Mucosa of rectum (tissue), 2 donors: ENCODE measurements around the gene SLC6A3.
A peak's percentile ranks its signal among the peaks of the same experiment; 100 is the strongest.

ENCODE experiments used
- H3K27ac ChIP-seq, 2 donors: one replicate each; pipeline ENCODE4 v1.7.0; 2013; ENCODE audit warnings: inconsistent platforms in 2 of 2, low read depth in 2 of 2, low read length in 2 of 2
- H3K27me3 ChIP-seq, 2 donors: one replicate each; pipeline ENCODE4 v1.7.0; 2013; ENCODE audit warnings: low read length in 2 of 2; ENCODE audit not compliant: control insufficient read depth in 2 of 2, insufficient read depth in 2 of 2
- H3K36me3 ChIP-seq, 2 donors: one replicate each; pipeline ENCODE4 v1.7.0; 2013; ENCODE audit warnings: low read length in 2 of 2; ENCODE audit not compliant: control insufficient read depth in 2 of 2, insufficient read depth in 2 of 2
- H3K4me1 ChIP-seq, 2 donors: one replicate each; pipeline ENCODE4 v1.7.0; 2013; ENCODE audit warnings: low read length in 2 of 2, mild to moderate bottlenecking in 1 of 2; ENCODE audit not compliant: control insufficient read depth in 2 of 2, insufficient read depth in 2 of 2
- H3K4me3 ChIP-seq, 2 donors: one replicate each; pipeline ENCODE4 v1.7.0; 2013; ENCODE audit warnings: low read length in 2 of 2
- H3K9ac ChIP-seq, 2 donors: one replicate each; pipeline ENCODE4 v1.7.0; 2013; ENCODE audit warnings: low read length in 2 of 2, low read depth in 1 of 2, mild to moderate bottlenecking in 1 of 2
- H3K9me3 ChIP-seq, 2 donors: one replicate each; pipeline ENCODE4 v1.7.0; 2013; ENCODE audit warnings: low read length in 2 of 2; ENCODE audit not compliant: control insufficient read depth in 2 of 2
- donor health status: healthy.
- donor health status: Normal muscosa, but diverticular disease.

SLC6A3 gene

DNA sequence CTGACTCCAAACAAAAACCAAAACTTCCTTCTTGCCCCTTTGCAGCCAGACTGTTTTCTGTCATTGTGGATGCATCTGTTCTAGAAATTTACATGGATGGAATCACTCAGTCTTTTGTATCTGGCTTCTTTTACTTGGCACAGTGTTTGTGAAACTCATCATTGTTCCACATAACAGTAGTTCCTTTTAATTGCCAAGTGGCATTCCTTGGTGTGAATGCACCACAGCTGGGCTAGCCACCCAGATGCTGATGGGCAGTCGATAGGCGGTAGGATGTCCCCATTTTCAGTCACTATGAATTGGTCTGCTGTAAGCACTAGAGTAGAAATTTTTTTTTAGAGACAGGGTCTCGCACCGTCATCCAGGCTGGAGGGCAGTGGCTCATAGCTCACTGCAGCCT lies 94.1 kb downstream of the SLC6A3 start:
- no peaks in the 10 kb centered on the region for H3K9me3 ChIP-seq
- no peak overlapping the region for H3K9ac ChIP-seq
- H3K27ac ChIP-seq: no peak overlapping the region

DNA sequence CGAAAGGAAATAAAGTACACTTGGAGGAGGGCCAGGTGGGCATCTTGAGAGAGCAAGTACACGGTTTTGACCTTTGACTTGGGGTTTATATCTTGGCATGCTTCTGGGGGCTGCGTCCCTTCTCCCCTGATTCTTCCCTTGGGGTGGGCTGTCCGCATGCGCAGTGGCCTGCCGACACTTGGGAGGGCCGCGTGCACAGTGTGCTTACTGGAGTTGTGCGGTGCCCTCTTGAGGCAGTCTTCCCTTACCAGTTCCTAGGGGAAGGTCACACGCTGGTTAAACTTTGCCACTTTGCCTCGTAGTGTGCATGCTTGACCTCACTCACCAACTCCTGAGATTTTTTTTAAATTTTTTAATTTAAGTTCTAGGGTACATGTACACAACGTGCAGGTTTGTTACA lies 96.0 kb downstream of the SLC6A3 start:
- H3K9ac ChIP-seq: no peak overlapping the region
- no peaks in the 10 kb centered on the region for H3K27me3 ChIP-seq
- H3K36me3 ChIP-seq: no peaks in the 10 kb centered on the region
- H3K4me1 ChIP-seq: peaks cover 7% of the 10 kb centered on the region in 2 donors
- H3K27ac ChIP-seq: no peak overlapping the region
- H3K4me3 ChIP-seq: no peak overlapping the region
- no peaks in the 10 kb centered on the region for H3K9me3 ChIP-seq

More for the DNA sequence above, 94.1 kb downstream of the SLC6A3 start:
- Histone ChIP-seq H3K36me3 (no peaks in the 10 kb centered on the region), H3K27me3 (peaks cover 0 to 2% of the 10 kb centered on the region in 2 donors), H3K4me1 (no peaks in the 10 kb centered on the region), H3K4me3 (no peak overlapping the region)

DNA sequence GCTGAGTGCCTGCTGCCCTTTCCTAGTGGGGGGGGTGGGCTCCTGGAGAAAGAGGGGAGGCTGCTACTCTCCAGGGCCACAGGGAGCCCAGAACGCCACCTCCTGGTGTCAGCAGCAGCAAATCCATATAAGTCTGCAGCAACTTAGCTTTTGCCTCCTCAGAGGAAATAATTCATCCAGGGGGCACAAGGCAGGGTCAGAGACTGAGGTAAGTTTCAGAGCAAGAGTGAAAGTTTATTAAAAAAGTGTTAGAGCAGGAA lies 96.3 kb downstream of the SLC6A3 start:
- no peaks in the 10 kb centered on the region for H3K9me3 ChIP-seq
- H3K4me3 ChIP-seq: no peak overlapping the region
- H3K9ac ChIP-seq: no peak overlapping the region
- no peaks in the 10 kb centered on the region for H3K36me3 ChIP-seq
- no peaks in the 10 kb centered on the region for H3K27me3 ChIP-seq
- H3K4me1 ChIP-seq: peaks cover 9 to 10% of the 10 kb centered on the region in 2 donors
- H3K27ac ChIP-seq: no peak overlapping the region

DNA sequence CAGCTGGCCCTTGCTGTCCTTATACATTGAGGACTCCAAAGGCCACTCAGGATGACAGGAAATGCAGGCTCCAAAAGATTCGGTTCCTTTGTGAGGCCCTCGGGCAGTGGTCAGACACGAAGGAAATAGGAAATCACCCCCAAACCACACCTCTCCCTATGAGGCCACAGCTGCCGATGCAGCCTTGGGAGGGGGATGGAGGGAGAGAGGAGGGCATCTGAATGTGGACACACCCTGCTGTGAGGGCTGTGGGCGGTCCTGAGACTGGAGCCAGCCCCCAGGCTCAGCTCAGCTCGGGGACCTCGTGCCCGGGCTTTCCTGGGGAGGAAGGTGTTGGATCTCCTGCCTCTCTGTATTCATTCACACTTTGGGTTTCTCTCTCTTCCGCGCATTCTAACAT lies 97.7 kb downstream of the SLC6A3 start:
- no peaks in the 10 kb centered on the region for H3K27me3 ChIP-seq
- H3K27ac ChIP-seq: no peak overlapping the region
- H3K36me3 ChIP-seq: peaks cover 0 to 6% of the 10 kb centered on the region in 2 donors
- peaks cover 12 to 18% of the 10 kb centered on the region in 2 donors for H3K4me1 ChIP-seq
- no peak overlapping the region for H3K9ac ChIP-seq
- no peaks in the 10 kb centered on the region for H3K9me3 ChIP-seq
- no peak overlapping the region for H3K4me3 ChIP-seq

DNA sequence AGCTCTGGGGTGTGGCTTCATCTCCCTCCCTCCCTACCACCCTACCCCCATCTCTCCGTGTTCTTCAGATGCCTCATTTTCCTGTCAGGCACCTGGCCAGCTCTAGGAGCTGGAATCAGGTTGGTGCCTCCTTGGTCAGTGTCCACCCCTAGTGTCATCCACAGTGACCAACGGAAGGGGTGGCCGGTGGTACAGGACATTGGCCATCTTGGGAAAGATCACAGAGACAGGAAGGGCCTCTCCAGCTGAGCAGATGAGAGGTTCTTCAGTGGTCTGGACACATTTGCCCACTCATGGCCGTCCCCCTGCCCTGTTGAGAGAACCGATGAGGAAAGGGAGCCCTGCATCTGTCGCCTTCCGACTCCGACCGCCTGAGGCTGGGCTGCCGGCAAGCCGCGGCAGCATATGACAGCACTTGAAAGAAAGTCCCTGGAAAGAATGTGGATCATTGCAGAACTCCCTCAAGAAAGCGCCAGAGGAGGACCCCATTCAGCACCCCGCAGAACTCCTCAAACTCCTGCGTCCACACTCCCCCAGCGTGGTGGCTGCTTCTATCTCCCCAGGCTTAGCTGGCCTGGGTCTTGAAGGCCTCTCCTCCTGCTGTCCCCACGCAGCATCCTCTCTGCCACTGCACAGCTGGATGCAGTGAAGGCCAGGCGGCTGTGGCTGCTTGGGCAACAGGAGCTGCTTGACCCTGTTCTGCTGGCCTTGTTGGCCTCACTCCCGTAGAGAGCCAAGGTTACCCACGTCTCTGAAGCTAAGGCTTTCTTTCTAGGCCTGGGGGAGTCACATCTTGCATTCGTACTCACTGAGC lies 98.4 kb downstream of the SLC6A3 start:
- H3K27me3 ChIP-seq: no peaks in the 10 kb centered on the region
- no peaks in the 10 kb centered on the region for H3K9me3 ChIP-seq
- peaks cover 3 to 12% of the 10 kb centered on the region in 2 donors for H3K36me3 ChIP-seq
- H3K27ac ChIP-seq: no peak overlapping the region
- peaks cover 12 to 18% of the 10 kb centered on the region in 2 donors for H3K4me1 ChIP-seq
- H3K9ac ChIP-seq: no peak overlapping the region
- H3K4me3 ChIP-seq: no peak overlapping the region

DNA sequence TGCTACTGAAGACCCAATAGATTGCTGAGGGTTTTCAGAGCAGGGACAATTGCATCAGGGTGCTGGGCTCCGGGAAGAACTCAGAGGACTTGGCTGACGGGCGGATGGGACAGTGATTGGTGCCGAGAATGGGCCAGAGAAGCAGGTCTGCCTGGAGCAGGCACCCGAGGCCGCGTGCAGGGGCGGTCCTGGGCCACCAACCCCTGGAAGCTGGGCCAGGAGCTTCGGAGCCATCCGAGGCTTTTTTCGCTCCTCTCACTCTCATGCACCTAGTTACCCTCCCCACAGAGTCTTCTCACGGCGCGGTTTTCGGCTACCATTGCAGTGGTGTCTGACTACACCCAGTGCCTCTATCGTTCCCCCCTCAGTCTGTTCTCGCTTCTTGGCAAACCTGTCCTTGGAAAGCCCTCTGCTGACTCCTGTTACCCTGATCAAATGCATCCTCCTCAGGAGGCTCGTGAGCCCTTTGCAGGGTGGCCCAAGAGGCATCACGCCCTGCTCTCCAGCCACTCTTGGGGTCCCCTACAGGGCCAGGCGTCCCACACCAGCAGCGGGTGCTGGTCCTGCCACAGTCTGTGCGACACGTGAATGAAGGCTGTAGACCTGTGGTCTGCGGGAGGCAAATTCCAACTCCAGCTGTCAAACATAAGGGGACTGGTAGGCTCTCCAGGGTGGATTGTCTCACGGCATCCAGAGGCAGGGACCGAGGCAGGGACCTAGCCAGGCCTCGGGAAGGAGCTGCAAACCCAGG lies 99.2 kb downstream of the SLC6A3 start:
- H3K27ac ChIP-seq: no peak overlapping the region
- H3K9ac ChIP-seq: peak overlapping the region; percentile 78 to 95
- no peaks in the 10 kb centered on the region for H3K27me3 ChIP-seq
- H3K4me1 ChIP-seq: peaks cover 12 to 18% of the 10 kb centered on the region in 2 donors
- peak overlapping the region; percentile 82 to 87 for H3K4me3 ChIP-seq
- no peaks in the 10 kb centered on the region for H3K9me3 ChIP-seq
- H3K36me3 ChIP-seq: peaks cover 8 to 20% of the 10 kb centered on the region in 2 donors

DNA sequence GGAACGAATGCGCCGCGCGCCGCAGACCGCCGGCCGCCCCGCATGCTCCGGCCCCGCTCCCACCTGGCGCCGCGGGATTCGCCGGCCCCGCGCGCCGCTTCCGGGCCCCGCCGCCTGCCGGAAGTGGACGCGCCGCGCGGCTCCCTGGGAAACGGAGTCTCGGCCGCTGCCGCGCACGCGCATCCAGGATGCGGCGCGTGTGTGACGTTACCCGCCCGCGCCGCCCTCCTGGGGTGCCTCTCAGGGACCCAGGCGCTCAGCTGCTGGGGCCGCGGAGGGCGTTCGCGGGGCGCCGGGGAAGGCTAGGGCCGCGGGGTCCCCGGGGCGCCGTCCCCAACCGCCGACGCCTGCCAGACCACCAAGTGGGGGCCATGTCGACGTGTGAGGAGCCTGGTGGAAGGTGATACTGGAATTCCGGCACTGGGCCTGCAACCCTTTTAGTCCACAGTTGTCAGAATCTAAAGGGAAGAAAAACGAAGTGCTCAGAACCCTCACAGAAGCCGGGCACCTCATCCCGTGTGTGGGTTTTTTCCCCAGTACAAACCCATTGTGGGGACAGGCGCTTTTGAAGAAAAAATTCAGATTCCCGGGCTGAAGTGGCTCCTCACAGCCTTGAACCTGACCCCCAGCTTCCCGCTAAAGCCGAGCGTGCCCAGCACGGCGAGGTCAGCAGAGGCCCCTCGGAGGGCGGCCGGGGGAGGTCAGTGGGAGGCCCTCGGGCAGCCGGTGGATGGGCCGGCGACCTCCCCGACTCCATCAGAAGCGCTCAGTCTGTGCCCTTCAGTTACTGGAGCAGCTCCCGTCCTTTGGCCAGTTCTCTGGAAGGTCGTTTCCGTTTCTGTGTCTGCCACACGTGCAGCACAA lies 100.0 kb downstream of the SLC6A3 start, which contains the start of gene CLPTM1L:
TSS of gene CLPTM1L (minus strand) at position 125 of the 864 bp plus-strand sequence. CDS start 258 bp downstream, outside the sequence.
- no peaks in the 10 kb centered on the region for H3K27me3 ChIP-seq
- H3K27ac ChIP-seq: peak within 1 kb of the TSS; percentile 75 to 78
- peak within 1 kb of the TSS; percentile 82 to 87 for H3K4me3 ChIP-seq

DNA sequence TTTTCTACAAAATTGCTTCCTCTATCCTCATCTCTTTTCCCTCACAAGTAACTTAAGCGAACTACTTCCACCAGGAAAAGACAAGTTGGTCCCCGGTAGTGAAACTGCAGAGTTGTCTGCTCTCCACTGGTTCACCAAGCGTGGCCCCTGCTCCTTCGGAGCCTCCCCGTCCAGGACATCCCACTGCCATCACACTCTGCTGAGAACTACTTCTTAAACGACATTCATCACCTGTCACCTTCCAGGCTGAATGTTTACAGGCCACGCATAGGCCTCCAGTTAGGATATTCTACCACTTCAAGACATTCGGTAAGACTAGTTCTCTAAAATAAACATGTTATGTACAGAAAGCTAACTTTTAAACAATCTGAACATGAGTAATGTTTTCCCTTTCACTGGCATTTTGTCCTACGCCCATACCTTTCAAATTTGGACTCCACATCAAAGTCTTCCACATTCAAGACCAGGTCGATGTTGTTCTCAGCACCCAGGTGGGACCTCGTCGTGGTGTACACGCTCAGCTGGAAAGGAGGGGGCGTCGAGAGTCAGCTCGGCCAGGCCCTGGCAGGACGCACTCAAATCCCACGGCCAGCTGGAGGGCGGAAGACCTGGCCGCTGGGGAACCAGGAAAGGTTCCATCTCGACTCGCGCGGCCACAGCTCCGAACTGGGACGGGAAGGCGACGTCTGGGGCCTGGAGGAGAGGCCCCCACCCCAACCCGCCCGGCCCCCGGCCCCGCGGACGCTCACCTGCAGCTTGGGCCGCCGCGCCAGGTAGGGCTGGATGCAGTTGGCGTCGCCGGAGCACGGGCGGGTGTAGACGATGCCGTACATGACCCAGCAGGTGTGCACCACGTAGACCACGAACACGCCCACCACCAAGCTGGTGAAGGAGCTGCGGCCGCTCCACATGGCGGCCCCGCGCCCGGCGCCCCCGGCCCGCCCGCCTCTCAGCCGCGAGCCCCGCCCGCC lies 101.0 kb downstream of the SLC6A3 start:
- peak overlapping the region; percentile 38 to 57 for H3K9ac ChIP-seq
- no peaks in the 10 kb centered on the region for H3K9me3 ChIP-seq
- H3K4me1 ChIP-seq: peaks cover 12 to 18% of the 10 kb centered on the region in 2 donors
- peak overlapping the region in 1 of 2 donors; percentile 25 for H3K27ac ChIP-seq
- peaks cover 21 to 29% of the 10 kb centered on the region in 2 donors for H3K36me3 ChIP-seq
- no peaks in the 10 kb centered on the region for H3K27me3 ChIP-seq
- H3K4me3 ChIP-seq: peak overlapping the region; percentile 69 to 82

More for the DNA sequence above, 100.0 kb downstream of the SLC6A3 start, which contains the start of gene CLPTM1L:
- H3K36me3 ChIP-seq: peaks cover 17 to 27% of the 10 kb centered on the region in 2 donors
- H3K9me3 ChIP-seq: no peaks in the 10 kb centered on the region
- H3K4me1 ChIP-seq: peaks cover 12 to 18% of the 10 kb centered on the region in 2 donors
- peak within 1 kb of the TSS; percentile 78 to 95 for H3K9ac ChIP-seq

DNA sequence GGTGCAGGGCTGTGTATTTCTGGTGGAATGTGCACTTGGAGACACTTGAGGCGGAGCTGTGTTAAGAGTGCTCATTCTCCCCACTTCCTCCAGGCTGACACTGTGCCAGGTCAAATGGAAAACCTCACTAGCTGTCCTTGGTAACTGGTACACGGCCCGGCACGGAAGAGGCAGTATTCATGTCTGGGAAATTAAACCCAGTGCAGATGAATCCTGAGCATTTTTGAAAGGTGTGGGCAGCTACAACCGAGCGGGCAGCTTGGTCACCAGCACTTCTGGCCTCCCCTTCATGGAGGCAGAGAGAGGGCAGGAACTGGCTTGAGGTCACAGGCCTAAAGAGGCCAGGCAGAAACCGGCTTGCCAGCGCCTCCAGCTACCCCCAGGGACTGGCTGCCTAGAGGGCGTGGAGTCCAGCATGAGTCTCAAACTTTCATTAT lies 101.9 kb downstream of the SLC6A3 start:
- Histone ChIP-seq H3K9ac (no peak overlapping the region), H3K27ac (no peak overlapping the region), H3K36me3 (peaks cover 26 to 37% of the 10 kb centered on the region in 2 donors)

More for the DNA sequence above, 101.9 kb downstream of the SLC6A3 start:
- Histone ChIP-seq H3K4me3 (peak overlapping the region in 1 of 2 donors; percentile 69), H3K9me3 (no peaks in the 10 kb centered on the region), H3K27me3 (no peaks in the 10 kb centered on the region), H3K4me1 (peaks cover 12 to 18% of the 10 kb centered on the region in 2 donors)
